Suppressor macrophage treated with lipopolysaccharide for 1 hour (primary cell): ENCODE data around the gene GABBR2.
"Not testable (repeated sequence)": the region's sequence is repeated elsewhere in the genome, so short reads cannot be mapped to it uniquely, and the experiment has no call there.

Experiments used
- DNase-seq, 3 donors: peaks; one replicate each; pipeline ENCODE4 v3.0.0-alpha.2; 2020 to 2022

Gene GABBR2

DNA sequence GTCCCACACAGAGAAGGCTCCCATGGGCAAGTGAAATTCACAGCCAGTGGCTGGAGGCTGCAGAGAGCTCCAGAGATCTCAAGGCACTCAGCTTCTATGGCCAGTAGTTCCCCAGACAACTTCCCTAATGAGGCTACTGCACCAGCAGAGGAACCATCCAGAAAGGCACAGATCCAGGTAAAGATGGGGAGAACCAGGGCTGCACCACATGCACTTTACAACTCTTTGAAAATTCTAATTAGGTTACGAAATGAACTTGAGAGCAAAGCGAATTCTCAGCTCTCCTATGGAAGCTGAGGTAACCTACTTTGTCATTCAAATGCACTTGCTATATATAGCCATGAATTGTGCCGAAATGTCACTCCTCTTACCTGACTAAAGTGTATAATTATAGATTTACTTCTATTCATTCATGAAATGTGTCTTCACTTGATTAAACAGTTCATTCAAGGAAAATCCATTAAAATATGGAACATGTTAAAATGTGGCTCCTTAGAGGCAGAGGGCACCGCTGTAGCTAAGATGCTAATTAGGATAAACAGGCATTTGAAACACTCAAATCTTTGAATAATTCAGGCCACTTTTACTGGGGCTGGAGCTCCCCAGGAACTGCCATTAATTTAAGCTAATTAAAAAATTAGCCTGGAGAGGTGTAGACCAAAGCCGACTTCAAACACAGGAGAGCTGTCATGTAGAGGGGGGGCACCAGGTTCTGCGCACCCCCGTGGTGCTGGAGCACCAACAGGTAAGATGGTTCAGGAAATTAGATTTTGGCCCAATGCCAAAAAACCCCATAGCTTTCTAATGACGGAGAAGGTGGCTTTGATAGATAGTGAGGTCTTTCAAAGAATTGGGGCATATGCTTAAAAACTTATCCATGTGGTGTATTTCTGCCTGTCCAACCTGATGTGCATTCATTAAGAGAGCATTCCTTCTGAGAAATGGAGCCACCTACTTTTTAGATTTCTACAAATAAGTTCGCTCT, 204.1 kb downstream of the GABBR2 start:
- DNase-seq: no peak

DNA sequence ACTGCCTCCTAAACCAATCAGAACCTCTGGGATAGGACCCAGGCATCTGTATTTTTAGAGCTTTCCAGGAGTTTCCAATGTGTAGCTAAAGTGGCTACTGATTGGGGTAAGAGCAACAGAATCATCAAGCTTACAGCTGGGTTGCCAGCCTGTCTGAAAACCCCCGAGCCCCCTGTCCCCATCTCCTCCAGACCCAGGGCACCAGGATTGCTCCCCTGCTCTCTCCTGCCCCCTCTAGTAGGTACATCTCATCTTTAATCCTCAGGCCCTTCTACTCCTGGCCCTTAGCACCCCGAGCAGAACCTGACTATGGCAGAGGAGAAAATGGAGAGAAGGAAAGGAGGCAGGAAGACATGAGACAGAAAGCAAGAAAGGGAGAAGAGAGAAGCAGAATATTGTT, 204.9 kb downstream of the GABBR2 start:
- no peak for DNase-seq

DNA sequence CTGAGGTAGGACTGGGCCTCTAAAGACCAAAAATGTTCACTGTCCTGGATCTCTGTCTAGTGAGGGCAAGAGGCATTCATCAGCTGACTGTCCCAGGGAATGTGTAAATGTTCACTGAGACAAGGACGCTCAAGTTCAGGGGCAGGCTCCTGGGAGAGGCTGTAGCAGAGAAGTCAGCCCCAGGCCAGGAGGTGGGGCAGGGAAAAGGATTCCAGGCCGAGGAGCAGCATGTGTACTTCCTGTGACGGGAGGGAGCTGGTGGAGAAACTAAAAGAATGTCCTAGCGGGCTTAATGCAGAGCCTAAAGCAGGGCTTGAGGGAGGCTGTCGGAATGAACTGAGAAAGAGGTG, 205.8 kb downstream of the GABBR2 start:
- no peak for DNase-seq

DNA sequence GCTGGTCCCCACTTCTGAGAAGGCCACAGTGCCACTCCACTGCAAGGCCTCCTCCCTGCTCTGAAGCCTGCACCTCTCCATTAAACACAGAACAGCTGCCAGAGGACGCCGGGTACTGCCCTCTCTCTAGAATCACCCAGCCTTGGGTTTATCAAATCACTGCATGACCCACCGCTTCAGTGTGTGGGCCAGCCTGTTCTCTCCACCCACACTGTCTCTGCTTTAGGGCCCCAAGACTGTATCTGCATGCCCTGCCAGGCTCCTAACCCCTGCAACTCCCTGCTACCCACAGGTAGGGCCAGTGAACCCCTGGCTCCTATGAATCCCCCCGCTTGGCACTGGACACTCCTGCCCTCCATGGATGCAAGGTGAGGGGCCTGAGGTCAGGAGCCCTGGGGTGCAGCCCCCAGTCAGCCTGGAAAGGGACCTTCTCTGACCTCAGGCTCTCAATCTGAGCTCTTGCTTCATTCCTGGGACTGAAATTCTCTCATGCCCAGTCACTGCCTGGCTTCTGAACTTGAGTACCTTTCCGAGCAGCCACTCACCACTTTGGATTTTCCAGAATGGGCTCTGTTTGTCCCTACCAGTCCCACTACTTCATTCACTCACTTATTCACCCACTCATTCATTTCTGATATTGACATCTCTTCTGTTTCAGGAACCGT, 206.3 kb downstream of the GABBR2 start:
- DNase-seq: no peak

DNA sequence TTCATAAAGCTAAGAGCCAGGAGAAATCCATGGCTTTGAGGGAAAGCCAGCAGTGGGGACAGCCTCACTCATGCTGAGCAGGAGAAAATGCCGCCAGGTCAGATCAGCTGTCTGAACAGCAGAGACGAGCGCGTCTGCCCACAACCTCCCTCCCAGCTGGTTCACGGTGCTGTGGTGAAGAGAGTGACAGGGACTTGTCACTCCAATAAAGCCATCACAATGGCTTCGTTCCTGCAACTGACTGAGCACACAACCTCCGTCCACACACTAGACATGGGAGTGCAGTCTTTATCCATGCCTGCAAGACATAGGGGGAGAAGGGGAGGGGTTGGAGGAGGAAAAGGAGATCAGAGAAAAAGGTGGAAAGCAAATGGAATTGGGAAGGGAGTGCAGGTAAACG, 206.9 kb downstream of the GABBR2 start:
- no peak for DNase-seq

DNA sequence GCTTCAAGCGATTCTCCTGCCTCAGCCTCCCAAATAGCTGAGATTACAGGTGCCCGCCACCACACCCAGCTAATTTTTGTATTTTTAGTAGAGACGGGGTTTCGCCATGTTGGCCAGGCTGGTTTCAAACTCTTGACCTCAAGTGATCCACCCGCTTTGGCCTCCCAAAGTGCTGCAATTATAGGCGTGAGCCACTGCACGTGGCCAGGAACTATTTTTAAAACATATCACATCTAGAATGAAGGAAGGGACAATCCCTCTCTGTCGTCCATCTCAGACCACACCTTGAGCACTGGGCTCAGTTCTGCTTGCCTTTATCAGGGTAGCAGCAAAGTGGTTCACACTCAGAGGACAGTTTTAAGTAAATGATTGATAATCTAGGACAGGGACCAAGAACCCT, 207.5 kb downstream of the GABBR2 start:
- DNase-seq: not testable (repeated sequence)

DNA sequence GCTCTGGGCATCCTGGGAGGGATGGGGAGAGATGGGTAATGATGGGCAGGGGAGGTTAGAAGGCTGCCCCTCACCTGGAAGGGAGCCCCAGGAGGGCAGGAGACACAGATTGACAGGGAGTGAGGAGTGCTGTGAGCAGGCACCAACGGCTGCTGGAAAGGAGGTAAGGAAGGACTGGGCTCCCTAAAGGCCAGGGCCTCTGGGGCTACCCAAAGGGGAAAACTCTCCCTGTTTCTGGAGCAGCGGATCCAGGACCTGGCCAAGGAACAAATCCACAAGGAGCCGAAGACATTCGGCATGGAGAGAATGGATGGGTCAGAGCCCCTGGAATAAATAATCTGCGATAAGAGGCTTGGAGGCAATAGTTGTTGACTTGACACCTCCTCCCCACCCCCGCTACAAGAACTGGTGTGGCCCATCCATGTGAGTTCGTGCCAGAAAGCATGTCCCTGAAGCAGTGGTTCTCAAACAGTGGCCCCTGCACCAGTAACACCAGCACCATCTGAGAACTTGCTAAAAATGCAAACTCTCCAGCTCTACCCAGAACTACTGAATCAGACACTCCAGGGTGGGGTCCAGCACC, 208.3 kb downstream of the GABBR2 start:
- no peak for DNase-seq

DNA sequence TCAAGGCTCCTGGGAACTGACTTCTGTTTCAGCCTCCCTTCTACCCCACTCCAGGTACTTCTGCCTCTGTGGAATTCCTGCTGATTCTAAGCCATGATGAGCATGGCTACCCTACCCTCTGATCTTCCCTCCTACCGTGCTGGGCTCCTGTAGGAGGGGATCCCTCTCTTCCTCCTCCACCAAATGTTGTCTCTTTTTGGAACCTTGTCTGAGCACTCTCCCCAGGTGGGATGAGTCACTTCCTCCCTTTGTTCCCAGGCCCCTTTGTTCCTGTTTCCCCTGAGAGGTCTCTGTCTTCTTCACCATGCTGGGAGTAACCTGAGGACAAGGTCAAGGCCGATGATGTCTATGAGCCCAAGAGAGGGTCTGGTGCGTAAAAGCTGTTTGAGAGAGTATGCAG, 213.2 kb downstream of the GABBR2 start:
- no peak for DNase-seq

DNA sequence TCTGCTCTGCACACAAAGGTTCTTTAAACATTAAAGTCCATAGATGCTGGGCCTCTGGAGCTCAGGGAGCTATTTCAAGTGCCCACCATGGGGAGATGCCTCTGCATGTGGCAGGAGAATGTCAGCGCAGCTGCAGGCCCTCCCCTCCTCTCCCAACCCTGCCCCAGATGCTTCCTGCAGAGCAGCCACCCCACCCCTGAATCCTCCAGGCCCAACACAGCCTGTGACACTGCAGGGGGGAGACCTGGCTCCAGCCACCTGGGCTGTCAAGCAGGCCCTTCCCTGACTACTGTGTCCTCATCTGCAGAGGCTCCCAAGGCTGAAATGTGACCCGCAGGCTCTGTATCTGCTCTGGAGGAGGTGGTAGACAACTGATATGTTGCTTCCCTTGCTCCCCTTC, 213.9 kb downstream of the GABBR2 start:
- DNase-seq: no peak

DNA sequence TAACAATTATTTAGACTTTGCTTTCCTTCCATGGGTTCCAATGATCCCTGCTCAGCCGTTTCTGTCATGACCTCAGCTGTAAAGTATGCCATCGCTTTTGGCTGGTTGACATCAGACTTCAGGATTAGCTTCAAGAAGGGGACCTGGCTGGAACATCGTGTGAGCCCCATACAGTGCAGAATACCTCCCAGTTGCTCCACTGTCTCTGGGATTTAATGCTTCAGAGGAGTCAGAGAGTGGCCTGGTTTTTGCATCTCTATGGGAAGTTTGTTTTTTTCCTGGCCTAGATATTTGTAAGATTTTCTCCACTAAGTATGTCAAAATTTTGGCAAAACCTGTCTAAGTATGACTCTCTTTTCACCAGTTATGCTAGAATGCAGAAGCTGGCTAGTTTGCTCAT, 216.9 kb downstream of the GABBR2 start:
- DNase-seq: no peak

DNA sequence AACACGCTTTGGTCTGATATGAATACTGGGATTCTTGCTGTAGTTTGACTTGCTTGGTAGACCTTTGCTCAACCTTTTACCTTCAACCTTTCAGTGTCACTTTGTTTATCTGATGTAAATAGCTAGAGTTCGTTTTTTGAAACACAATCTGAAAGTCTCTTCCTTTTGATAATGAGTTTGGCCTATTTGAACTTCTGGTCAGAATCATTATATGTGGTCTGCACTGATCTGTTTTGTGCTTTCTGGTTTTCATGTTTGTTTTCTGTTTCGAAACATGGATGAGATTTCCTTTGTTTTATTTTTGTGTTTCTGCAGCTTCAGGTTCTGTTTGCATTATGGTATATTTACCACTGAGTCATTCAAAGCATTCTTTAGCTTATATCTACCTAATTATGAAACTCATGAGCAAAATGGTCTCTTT, 217.5 kb downstream of the GABBR2 start:
- DNase-seq: no peak

DNA sequence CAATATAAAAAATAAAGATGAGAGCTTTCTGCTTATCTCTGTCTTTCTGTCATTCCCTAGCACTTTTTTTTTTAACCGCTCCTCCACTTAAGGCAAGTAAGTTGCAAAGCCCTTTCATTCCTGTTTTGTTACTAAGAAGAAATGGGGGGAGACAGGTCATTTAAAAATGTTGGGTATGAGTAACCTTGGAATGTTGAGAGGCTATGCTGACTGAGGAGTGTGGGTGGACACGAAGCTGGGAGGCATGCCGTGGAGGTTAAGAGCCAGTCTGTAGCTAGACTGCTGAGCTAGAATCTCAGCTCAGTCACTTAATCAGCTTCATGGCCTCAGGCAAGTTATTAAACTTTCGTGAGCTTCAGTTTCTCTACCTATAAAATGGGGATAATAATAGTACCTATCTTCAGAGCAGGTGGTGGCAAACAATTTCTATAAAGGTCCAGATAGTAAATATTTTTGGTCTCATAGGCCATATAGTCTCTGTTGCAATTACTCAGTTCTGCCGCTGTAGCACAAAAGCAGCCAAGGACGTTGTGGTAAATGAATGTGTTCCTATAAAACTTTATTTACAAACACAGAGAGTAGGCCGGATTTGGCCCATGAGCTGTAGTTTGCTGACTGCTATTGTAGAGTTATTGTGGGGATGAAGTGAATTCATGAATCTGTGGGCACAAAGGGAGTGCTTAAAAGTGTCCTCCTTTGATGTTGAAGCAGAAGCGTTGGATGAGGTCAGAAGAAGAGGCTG, 220.0 kb downstream of the GABBR2 start:
- DNase-seq: no peak

DNA sequence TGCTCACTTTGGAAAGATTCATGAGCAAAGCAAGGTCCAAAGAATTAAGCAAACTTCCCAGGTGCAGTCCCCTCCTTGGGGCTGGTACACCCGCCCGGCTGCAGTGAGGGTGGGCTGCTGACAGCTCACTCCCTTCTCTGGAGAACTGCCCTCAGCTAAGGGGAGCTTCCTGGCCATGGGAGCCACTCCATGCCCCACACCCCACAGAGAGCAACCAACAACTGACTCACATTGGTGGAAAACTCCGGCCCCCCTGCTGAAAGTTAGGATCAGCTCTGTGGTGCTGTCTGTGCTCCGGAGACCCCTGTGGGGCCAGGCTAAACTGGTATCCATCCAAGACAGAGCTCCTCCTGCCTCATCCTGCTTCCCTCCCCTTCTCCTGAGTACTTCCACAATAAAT, 223.0 kb downstream of the GABBR2 start:
- no peak for DNase-seq

DNA sequence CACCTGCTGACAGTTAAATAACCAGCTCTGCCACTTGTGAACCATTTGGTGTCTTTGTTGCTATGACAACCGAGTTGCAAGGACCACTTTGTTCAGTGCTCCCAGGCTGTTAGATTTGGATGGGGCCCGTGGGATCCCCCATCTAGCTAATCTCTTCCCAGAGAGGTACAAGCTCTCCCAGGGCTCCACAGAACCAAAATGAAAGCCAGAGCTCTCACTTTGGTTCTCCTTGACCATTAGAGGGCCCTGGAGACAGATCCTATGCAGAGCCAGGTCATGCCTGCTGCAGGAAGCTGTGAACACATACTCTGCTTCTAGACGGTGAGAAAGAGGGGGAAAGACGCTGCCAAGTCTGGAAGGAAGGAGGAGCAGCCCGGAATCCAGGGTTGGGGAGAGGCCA, 224.6 kb downstream of the GABBR2 start:
- DNase-seq: no peak

DNA sequence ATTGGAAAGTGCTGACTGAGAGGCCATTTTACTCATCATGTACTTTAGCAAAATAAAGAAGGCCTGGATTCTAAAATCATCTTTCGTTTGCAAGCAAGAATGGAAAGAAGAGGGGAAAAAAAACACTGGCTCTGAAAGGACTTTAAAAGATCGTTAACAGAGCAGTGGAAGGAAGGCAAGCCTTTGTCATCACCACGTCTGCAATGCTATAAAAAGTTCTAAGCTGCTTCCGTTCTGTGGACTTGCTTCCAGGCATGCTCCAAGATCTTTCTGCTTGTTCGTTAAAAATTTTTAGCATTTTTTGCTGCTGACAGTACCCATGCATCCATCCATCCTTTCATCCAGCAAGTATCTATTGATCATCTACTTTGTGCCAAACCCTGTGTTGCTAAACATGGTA, 226.5 kb downstream of the GABBR2 start:
- no peak for DNase-seq

DNA sequence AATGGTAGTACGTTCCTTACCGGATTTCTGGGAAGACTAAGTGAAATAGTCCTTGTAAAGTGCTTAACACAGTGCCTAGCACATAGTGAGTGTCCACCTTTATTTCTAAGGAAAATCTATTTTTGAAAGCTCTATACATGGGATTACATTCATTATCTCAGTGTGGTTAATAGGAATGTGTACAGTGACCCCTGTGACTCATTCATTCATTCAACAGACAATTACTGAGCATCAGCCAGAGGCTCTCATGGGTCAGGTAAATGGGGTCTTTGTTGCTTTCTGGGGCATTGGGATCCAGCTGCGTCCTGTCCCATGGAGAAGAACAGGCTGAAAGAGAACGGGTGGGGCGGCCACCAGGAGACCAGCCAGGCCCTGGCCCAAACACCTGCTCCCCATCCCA, 227.1 kb downstream of the GABBR2 start:
- no peak for DNase-seq

DNA sequence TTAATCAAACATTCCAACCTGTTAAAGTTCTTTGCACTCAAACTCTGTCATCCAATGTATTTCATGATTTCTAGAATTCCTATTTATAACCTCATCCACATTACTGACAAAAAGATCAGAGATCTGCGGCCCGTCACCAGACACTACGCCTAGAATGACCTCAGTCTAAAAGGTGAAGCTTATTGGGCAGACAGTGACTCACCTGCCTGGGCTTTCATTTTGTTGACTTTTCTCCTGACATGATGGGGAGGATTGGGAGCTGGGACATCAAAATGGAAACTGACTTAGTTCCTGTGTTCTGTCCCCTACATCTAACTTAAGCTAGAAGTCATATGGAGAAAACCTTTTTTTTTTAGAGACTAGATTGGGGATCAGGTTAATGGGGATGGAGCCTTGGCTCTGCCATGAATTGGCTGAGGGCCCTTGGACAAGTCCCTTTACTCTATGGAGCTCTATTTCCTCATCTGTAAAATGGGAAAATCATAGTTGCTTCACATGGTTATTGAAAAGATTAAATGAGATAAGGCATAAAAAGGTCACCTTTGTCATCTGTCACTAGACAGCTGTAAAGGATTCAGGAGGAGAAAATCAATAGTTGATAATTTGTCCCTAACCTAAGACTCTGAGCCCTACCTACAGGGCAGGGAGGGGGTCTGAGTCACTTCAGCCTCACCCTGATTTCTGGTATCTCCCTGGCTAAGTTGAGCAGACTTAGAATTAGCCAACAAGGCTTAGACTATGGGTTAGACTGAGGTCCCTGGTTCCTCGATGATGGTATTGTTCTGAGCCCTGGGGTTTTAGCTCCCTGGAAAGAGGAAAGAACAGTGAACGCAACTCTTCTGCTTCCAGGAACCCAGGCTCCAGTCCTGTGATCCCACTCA, 228.5 kb downstream of the GABBR2 start:
- DNase-seq: no peak

DNA sequence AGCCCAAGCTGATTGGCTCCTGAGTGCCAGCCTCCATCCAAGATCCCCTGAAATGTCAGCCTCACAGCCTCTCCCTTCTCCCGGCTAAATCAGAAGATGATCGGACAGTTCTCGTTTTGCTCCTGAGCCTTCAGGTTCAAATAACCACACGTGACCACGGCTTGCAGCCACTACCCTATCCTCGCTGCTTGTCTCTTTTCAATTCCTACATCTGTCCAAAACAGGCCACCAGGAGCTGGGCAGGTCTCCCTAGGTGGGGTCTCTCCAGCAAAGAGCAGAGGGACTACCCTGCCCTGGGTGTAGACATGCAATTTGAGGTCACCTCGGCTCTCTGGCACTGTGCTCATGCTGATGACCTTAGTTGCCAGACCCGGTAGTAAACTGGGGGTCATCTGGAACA, 229.3 kb downstream of the GABBR2 start:
- DNase-seq: no peak

DNA sequence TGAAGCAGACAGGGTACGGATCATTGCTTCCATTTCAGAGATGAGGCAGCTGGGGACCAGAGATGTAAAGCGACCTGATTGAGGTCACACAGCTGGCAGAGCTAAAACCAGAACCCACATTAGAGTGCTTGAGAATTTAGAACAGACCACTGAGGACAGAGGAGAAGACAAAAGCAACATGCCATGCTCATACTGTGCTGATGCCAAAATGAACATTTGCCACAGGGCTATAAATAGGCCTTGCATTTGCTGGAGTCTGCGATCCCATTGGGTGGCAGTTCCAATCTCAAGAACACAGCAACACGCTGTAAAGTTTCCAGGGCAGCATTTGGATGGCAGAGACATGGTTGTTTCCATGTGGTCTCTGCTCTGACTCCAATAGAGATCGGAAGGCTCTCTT, 230.9 kb downstream of the GABBR2 start:
- DNase-seq: no peak

DNA sequence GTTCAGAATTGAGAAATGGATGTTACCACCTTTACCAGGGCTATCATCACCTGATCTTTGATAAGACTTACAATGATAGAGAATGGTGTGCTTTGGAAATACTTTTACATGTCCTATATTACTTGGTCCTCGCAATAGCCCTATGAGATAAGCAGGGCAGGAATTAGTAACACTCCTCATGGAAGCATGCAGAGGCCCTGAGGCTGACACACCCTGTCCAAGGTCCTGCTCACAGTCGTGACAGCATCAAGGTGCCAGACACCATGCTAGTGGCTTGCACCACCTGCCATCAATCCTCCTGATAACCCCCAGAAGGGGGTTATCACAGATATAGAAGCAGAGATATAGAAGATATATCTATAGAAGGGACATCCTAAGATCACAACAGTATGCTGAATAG, 236.5 kb downstream of the GABBR2 start:
- no peak for DNase-seq

DNA sequence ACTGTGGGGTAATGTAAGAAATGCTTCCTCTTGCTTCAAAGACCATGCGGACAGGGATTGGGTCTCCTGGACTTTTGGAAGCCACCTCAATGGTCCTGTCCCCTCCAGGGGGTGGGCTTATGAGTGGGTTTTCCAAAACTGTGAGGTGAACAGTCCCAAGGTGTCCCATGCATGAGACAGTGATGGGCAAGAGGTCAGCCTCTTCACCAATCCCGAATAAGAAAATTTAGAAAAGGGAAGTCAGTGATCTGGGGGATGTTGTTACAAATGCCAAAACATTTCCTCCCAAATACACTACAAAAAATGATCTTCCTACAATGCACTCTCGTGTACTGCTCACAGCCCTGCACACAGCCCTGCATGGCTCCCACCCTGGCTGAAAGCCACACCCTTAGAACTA, 237.6 kb downstream of the GABBR2 start:
- no peak for DNase-seq

DNA sequence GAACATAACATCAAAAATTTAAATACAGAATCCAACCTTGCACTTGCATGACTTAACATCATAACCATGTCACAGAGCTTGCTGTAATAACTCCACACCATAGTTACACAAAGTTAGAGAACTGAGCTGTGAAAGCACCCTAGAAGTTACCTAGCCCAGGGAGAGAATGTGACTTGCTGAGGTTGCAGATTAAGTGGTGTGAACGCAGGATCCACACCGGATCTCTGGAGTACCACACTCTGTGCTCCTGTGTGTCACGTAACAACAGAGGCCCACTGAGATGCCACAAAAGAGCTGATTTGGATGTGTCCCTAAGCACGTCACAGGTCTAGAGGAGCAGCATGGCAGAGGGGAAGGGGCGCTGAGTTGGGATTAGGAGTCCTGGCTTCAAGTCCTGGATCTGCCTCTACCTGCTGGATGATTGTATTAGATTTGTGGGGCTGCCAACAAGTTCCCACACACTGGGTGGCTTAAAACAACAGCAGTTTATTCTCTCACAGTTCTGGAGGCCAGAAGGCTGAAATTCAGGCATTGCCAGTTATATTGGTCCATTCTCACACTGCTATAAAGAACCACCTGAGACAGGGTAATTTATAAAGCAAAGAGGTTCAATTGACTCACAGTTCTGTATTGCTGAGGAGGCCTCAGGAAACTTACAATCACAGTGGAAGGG, 240.0 kb downstream of the GABBR2 start:
- DNase-seq: no peak
